Heart left ventricle (tissue), 16 donors: ENCODE measurements around the gene OR4K5. TPM values are rescaled to one million over a fixed set of nuclear protein-coding genes. Genes with fewer than 3 reads are reported as not detected.

Experiments used
- ATAC-seq, 4 donors: fragments of 200-7000 bp; cut with Tn5 transposase; one replicate each; pipeline ENCODE4 v1.9.1; 2020 to 2022; ENCODE audit warnings: moderate library complexity in 4 of 4, mild to moderate bottlenecking in 3 of 4, moderate number of reproducible peaks in 1 of 4
- DNase-seq, 5 donors: peaks; one replicate each; pipeline ENCODE4 v3.0.0-alpha.2; 2020
- H3K27ac ChIP-seq, 12 donors: fragments of 200-600 bp; sonication (generic) in 4 of 12; one replicate each; pipeline versions ENCODE4 v1.5.0 to v1.8.0; 2016 to 2022; ENCODE audit warnings: mild to moderate bottlenecking in 2 of 12
- H3K27me3 ChIP-seq, 9 donors: fragments of 200-600 bp; sonication (generic) in 2 of 9; one replicate each; pipeline versions ENCODE4 v1.5.1 to v1.8.0; 2016 to 2022; ENCODE audit warnings: mild to moderate bottlenecking in 3 of 9
- H3K36me3 ChIP-seq, 9 donors: fragments of 200-600 bp; sonication (generic) in 2 of 9; one replicate each; pipeline versions ENCODE4 v1.5.0 to v1.8.0; 2018 to 2022; ENCODE audit warnings: mild to moderate bottlenecking in 2 of 9
- H3K4me1 ChIP-seq, 12 donors: fragments of 200-600 bp; sonication (generic) in 4 of 12; one replicate each; pipeline versions ENCODE4 v1.5.0 to v1.8.0; 2016 to 2022; ENCODE audit warnings: mild to moderate bottlenecking in 3 of 12
- H3K4me3 ChIP-seq, 12 donors: fragments of 200-600 bp; sonication (generic) in 4 of 12; one replicate each; pipeline versions ENCODE4 v1.5.0 to v1.8.0; 2017 to 2022; ENCODE audit warnings: mild to moderate bottlenecking in 9 of 12, moderate library complexity in 4 of 12
- H3K9me3 ChIP-seq, 12 donors: fragments of 200-600 bp; sonication (generic) in 4 of 12; one replicate each; pipeline versions ENCODE4 v1.5.0 to v1.8.0; 2016 to 2022; ENCODE audit warnings: mild to moderate bottlenecking in 1 of 12
- CTCF ChIP-seq, 12 donors: fragments of 200-600 bp; sonication (generic) in 4 of 12; IDR thresholded peaks; one replicate each; pipeline versions ENCODE4 v1.5.0 to v1.8.0; 2018 to 2022; ENCODE audit warnings: antibody characterized with exemption in 12 of 12, mild to moderate bottlenecking in 5 of 12
- POLR2A ChIP-seq, 2 donors: fragments of 450-650 bp; IDR thresholded peaks; one replicate each; pipeline ENCODE4 v1.6.1; 2017; ENCODE audit warnings: antibody characterized with exemption in 2 of 2, mild to moderate bottlenecking in 2 of 2, moderate library complexity in 2 of 2
- WGBS, 4 donors: extraction: QIAGEN DNeasy Blood & Tissue Kit in 2 of 4; methylation state at CpG; one replicate each; pipeline versions ENCODE4 v1.1.5 to v1.1.7; 2013 to 2018; 5-methylcytosine and 5-hydroxymethylcytosine counted together
- intact Hi-C, 10 donors: fragments of 100-400 bp; cut with DNase I; formaldehyde crosslinking; loops; one replicate each; pipeline versions ENCODE4 v1.11.1 to v1.14.2; 2022
- polyA plus RNA-seq, 2 donors: library from polyadenylated mRNA; stranded (reverse); fragments of 200-250 nt; gene quantifications; one replicate each; pipeline ENCODE4 v1.2.3, GENCODE V29; 2013
- total RNA-seq, 9 donors: library from RNA; depleted of rRNA in 2 of 9; stranded (reverse); fragments of >200 nt in 2 of 9; fragmentation: NEBNext Ultra II Directional in 3 of 9; extraction: Animal tissue kit (Norgen Biotek cat#: 25700) in 3 of 9; gene quantifications; one replicate each; pipeline versions ENCODE4 v1.1.0 to v1.2.4, GENCODE V29; 2016 to 2023
- donor health status: ischemic (EF 13 %, LVEDD 7.1; RV severe dilation, severe dysfunction).
- donor health status: healthy with polysubstance abuse.
- donor health status: DM: no; HTN: yes; CAD: no.
- donor health status: DM: no; HTN: no; CAD: no.
- donor health status: ischemic (EF 25% LVEDD 6.9; RV normal size, moderate dysfunction).
- donor health status: ischemic (EF 25% LVEDD 5.7; RV mildly dilated, moderate dysfunction).
- donor health status: healthy.
- donor health status: DM: yes; HTN: yes; CAD: no.
- donor health status: ischemic (EF 35%, LVEDD 5.7; RV mildly dilated, moderate dysfunction).
- donor health status: nonischemic (EF 11% LVEDD 7.7; RV severe dilation, severe dysfunction).
- donor health status: DM: yes; HTN: yes; CAD: no.
- donor health status: PGD.
- donor health status: ischemic (EF 29% LVEDD 5.4; RV normal size, mild dysfunction).
- donor health status: nonischemic (EF 23%, LVEDD 6.1; RV moderate dilation, normal function).

OR4K5 gene
- total and polyA plus RNA-seq, 11 donors, result not detected

GRCh38 chr14:19895282-19895681 is 25.1 kb upstream of the OR4K5 start:
- no peak overlapping the region for H3K27ac ChIP-seq
- H3K9me3 ChIP-seq, result peaks cover 0 to 95% (median 43%) of the 10 kb centered on the region in 12 donors
- no peaks in the 10 kb centered on the region for H3K4me1 ChIP-seq
- 22 to 67% (median 40%) methylated on average over 1 to 2 of the region's 2 CpGs for WGBS, 4 donors
- DNase-seq, result no peak
- H3K4me3 ChIP-seq, result no peak overlapping the region
- no peaks in the 10 kb centered on the region for H3K27me3 ChIP-seq
- no peaks in the 10 kb centered on the region for H3K36me3 ChIP-seq
- ATAC-seq, result no peak
- intact Hi-C loops, result no loop called here
- no peak for TF ChIP-seq CTCF (IDR thresholded peaks at IDR 0.05)
- no peak for TF ChIP-seq POLR2A (IDR thresholded peaks at IDR 0.05)

GRCh38 chr14:19900999-19901398 is 19.4 kb upstream of the OR4K5 start:
- WGBS, 4 donors, result 46 to 66% (median 64%) methylated on average over 3 of the region's 3 CpGs

GRCh38 chr14:19902409-19902808 is 18.0 kb upstream of the OR4K5 start:
- DNase-seq, result no peak
- no peaks in the 10 kb centered on the region for H3K27me3 ChIP-seq
- ATAC-seq, result no peak
- no peak overlapping the region for H3K27ac ChIP-seq
- TF ChIP-seq POLR2A (IDR thresholded peaks at IDR 0.05) (no peak), CTCF (IDR thresholded peaks at IDR 0.05) (no peak)
- H3K36me3 ChIP-seq, result no peaks in the 10 kb centered on the region
- no peaks in the 10 kb centered on the region for H3K4me1 ChIP-seq
- 71 to 84% (median 78%) methylated on average over 4 of the region's 4 CpGs for WGBS, 4 donors
- H3K9me3 ChIP-seq, result peaks cover 0 to 46% (median 5%) of the 10 kb centered on the region in 12 donors
- intact Hi-C loops, result no loop called here
- no peak overlapping the region for H3K4me3 ChIP-seq

More at GRCh38 chr14:19900999-19901398, 19.4 kb upstream of the OR4K5 start:
- intact Hi-C loops, result no loop called here
- Histone ChIP-seq H3K27ac (no peak overlapping the region), H3K27me3 (no peaks in the 10 kb centered on the region), H3K9me3 (peaks cover 0 to 60% (median 15%) of the 10 kb centered on the region in 12 donors), H3K4me1 (no peaks in the 10 kb centered on the region), H3K4me3 (no peak overlapping the region), H3K36me3 (no peaks in the 10 kb centered on the region)
- no peak for ATAC-seq
- no peak for TF ChIP-seq POLR2A (IDR thresholded peaks at IDR 0.05)
- no peak for TF ChIP-seq CTCF (IDR thresholded peaks at IDR 0.05)
- DNase-seq, result no peak

GRCh38 chr14:19906665-19907064 is 13.7 kb upstream of the OR4K5 start:
- DNase-seq (no peak), ATAC-seq (no peak)
- Histone ChIP-seq H3K36me3 (no peaks in the 10 kb centered on the region), H3K9me3 (peaks cover 0 to 9% (median 0%) of the 10 kb centered on the region in 12 donors), H3K4me1 (no peaks in the 10 kb centered on the region), H3K4me3 (no peak overlapping the region), H3K27me3 (no peaks in the 10 kb centered on the region), H3K27ac (no peak overlapping the region)
- no peak for TF ChIP-seq POLR2A (IDR thresholded peaks at IDR 0.05)
- TF ChIP-seq CTCF (IDR thresholded peaks at IDR 0.05), result no peak
- intact Hi-C loops, result no loop called here
